GM21367 (cell line): ENCODE measurements around the gene DIRAS2.
A peak's percentile ranks its signal among the peaks of the same experiment; 100 is the strongest.
"Not testable (repeated sequence)": the region's sequence is repeated elsewhere in the genome, so short reads cannot be mapped to it uniquely, and the experiment has no call there.

Source experiments
- ATAC-seq: cut with Tn5 transposase; IDR thresholded peaks from one replicate; pipeline ENCODE4 v1.9.1; 2021; ENCODE audit not compliant: unreplicated experiment

DIRAS2 gene

GRCh38 chr9:90642570-90643539, at the start of gene DIRAS2:
Gene DIRAS2, minus strand, starts transcription at chr9:90642824. Its CDS starts 28,997 bp downstream, at chr9:90613827.
- peak; percentile 47 for ATAC-seq

- ATAC-seq: no peak
These were observed 42.1 kb upstream of the DIRAS2 start for GRCh38 chr9:90684736-90685135.

- ATAC-seq: no peak
These were observed 41.5 kb upstream of the DIRAS2 start for GRCh38 chr9:90684106-90684505.

- ATAC-seq: no peak
These were observed 37.9 kb upstream of the DIRAS2 start for GRCh38 chr9:90680534-90680933.

- no peak for ATAC-seq
These were observed 22.4 kb upstream of the DIRAS2 start for GRCh38 chr9:90665072-90665471.

- ATAC-seq: no peak
These were observed 17.2 kb upstream of the DIRAS2 start for GRCh38 chr9:90659650-90660364.

GRCh38 chr9:90658783-90659182, 16.2 kb upstream of the DIRAS2 start:
- ATAC-seq: no peak

GRCh38 chr9:90658181-90658580, 15.6 kb upstream of the DIRAS2 start:
- no peak for ATAC-seq

GRCh38 chr9:90656876-90657275, 14.3 kb upstream of the DIRAS2 start:
- not testable (repeated sequence) for ATAC-seq

GRCh38 chr9:90651246-90651645, 8.6 kb upstream of the DIRAS2 start:
- ATAC-seq: no peak

GRCh38 chr9:90647843-90648242, 5.2 kb upstream of the DIRAS2 start:
- no peak for ATAC-seq

- no peak for ATAC-seq
These were observed 3.1 kb upstream of the DIRAS2 start for GRCh38 chr9:90645721-90646120.

GRCh38 chr9:90641884-90642487, 638 bp downstream of the DIRAS2 start:
- ATAC-seq: no peak

GRCh38 chr9:90641086-90641485, 1.5 kb downstream of the DIRAS2 start:
- ATAC-seq: no peak

- no peak for ATAC-seq
These were observed 2.3 kb downstream of the DIRAS2 start for GRCh38 chr9:90640361-90640760.

- ATAC-seq: no peak
These were observed 5.0 kb downstream of the DIRAS2 start for GRCh38 chr9:90637626-90638025.

GRCh38 chr9:90632647-90633207, 9.9 kb downstream of the DIRAS2 start:
- no peak for ATAC-seq

- ATAC-seq: no peak
These were observed 10.7 kb downstream of the DIRAS2 start for GRCh38 chr9:90631964-90632363.

GRCh38 chr9:90629991-90630390, 12.6 kb downstream of the DIRAS2 start:
- ATAC-seq: no peak

GRCh38 chr9:90629354-90629753, 13.3 kb downstream of the DIRAS2 start:
- ATAC-seq: no peak

- ATAC-seq: no peak
These were observed 25.8 kb downstream of the DIRAS2 start for GRCh38 chr9:90616806-90617205.
